NCI-H524 treated with DMSO at 0.1 percent for 48 hours (cell line): ENCODE data around the gene KIF23.
"Not testable (repeated sequence)": the region's sequence is repeated elsewhere in the genome, so short reads cannot be mapped to it uniquely, and the experiment has no call there.

Source experiments
- DNase-seq: peaks from one replicate; lab custom pipeline; 2025; lab: John Stamatoyannopoulos, UW

Gene KIF23

GRCh38 chr15:69413822-69414700 lies at the start of gene KIF23:
Gene KIF23 (plus strand): TSS chr15:69414349. CDS start chr15:69414466, 117 bp downstream.
- DNase-seq: peak; percentile 93

GRCh38 chr15:69367236-69367635 lies 46.9 kb upstream of the KIF23 start:
- DNase-seq: no peak

DNA sequence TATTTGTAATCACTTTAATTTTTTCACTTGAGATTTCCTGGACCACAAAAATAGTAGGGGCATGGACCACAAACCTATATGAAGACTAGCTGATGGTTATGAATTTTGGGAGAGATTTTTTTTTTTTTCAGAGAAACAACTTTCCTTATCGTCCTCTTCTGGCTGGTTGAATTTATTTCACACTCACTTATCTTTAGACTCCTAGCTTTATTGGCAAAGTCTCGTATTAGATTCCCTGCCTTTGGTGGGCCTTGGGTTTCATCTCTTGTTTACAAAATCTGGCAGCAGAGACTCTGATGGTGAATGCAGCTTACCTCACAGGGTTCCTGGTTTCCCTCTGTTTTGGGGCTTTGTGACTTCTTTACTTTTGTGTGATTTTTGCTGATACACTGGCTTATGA lies 44.5 kb upstream of the KIF23 start:
- no peak for DNase-seq

DNA sequence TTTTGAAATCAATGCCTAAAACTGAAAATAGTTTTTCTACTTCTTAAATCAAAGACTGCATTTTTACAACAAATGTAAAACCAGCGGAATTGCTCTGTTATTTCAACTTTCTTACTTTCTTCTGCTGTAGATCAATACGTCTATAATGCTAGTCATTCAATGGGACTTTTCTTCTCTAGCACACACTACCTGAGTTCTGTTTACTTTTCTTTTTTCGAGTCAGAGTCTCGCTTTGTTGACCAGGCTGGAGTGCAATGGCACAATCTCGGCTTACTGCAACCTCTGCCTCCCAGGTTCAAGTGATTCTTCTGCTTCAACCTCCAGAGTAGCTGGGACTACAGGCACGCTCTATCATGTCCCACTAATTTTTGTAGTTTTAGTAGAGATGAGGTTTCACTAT lies 40.7 kb upstream of the KIF23 start:
- DNase-seq: no peak

DNA sequence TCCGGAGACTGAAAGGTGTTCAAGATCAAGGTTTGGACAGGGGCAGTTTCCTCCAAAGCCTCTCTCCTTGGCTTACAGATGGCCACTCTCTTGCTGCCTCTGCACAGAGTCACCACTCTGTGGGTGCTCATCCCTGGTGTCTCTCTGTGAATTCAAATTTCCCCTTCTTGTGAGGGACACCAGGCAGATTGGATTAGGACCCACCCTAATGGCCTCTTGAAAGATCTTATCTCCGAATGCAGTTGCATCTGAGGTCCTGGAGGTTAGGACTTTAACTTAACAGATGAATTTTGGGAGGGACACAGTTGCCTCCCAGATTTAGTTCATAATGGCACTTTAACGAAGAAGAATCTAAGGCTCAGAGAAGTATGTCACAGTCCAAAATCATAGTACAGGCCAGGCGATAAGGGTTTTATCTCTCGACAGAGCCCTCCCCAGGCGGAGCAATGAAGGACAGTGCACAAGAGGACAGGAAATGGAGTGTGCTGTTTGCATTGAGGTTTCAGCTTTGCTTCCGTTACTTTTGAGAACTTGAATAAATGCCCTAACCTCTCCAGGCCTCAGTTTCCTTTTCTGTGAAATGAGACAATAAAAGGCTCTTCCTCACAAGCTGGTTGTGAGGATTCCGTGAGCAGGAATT lies 38.9 kb upstream of the KIF23 start:
- DNase-seq: no peak

DNA sequence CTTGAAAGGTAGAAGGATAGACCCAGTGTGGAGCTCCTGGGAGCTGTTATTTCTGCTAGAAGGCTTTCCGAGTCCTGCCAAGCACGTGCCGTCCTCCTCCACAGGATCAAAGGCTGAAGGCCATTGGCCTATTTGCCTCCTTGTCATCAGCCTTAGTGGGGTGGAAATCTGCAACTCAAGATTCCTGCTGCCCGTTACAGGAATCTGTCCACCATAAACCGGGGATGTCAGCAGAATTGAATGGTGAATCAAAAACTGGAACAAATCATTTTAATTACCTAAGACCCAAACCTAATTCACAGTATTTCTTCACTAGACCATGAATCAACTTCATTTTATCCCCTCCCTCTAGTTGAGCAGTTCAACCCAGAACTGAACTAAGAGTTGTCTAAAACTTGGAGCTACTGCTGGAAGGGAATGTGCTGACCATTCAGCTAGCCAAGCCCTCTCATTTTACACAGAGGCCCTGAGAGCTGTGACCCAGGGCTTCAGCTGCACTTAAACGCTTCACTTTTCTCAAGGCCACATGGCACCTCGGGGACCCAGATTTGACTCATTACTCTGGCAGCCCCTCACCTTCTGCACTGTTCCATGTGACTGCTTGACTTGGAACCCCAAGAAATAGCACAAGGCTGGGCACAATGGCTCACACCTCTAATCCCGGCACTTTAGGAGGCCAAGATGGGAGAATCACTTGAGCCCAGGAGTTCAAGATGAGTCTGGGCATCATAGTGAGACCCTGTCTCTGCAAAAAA lies 36.8 kb upstream of the KIF23 start:
- no peak for DNase-seq

DNA sequence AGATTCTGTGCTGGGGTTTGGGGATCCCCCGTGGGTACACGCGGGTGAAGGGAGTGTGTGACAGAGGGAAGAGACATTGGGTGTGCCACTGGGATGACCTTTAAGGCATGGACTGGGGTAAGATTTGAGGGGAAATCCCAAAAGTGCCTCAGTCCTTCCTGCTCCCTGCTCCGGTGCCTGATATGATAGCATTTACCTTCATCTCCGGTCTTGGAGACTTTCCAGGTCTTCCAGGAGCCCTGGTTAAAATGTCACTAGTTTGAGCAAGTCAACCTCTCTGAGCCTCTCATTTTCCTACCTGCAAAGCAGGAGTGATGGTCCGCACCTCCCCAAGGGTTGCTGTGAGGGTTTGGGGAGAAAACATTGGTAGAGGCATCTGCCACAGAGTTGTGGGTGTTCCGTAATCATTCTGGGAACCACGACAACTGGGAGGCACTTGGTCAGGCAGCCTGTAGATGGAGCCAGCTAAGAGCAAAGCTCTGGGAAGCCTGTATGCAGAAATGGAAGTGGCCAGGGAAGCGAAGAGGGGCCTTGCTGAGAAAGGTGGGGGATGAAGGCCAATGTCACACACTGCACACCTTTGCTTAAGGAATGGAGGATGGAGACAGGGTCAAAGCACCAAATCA lies 33.9 kb upstream of the KIF23 start:
- no peak for DNase-seq

GRCh38 chr15:69380726-69381105 lies 33.4 kb upstream of the KIF23 start:
- DNase-seq: no peak

- DNase-seq: not testable (repeated sequence)
These were observed 32.0 kb upstream of the KIF23 start for GRCh38 chr15:69382176-69382575.

DNA sequence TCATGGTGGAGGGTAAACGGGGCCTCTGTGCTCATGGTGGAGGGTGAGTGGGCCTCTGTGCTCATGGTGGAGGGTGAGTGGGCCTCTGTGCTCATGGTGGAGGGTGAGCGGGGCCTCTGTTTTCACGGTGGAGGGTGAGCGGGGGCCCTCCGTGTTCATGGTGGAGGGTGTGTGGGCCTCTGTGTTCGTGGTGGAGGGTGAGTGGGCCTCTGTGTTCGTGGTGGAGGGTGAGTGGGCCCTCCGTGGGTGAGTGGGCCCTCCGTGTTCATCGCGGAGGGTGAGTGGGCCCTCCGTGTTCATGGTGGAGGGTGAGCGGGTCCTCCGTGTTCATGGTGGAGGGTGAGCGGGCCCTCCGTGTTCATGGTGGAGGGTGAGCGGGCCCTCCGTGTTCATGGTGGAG lies 30.1 kb upstream of the KIF23 start:
- DNase-seq: not testable (repeated sequence)

DNA sequence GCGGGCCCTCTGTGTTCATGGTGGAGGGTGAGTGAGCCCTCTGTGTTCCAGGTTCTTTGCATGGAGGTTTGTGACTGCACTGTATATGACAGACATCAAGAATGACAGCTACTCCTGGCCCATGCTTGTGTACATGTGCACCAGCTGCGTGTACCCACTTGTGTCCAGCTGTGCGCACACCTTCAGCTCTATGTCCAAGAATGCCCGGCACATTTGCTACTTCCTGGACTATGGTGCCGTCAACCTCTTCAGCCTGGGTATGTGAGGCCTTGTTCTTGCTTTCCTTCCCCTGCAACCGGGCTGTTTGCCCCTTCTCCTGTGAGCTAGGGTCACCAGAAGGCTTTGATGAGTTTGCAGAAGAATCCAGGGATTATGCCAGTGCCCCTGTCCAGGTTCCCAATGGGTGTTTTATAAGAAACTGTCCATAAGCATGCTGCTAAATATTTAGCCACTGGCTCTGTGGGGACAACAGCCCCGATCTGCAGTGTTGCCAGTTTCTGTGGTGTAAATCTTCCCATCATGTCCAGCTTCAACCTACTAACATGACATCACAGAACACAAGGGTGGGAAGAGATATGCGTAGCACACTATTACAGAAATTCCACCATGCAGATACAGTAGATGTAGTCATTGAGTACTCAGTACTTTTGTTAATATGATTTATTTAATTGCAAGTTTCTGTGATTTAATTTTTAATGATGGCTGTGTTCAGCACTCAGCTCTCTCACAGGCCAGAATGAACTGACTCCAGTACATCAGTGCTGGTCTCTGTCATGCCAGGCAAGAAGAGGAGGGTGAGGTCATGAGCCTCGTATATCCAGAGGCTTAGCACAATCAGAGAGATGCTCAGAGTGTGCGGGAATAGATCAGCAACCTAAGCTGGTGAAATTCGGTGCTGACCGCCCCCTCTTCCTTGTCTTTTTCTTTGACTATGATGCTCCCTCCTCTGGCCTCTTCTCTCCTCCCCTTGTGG lies 29.2 kb upstream of the KIF23 start:
- no peak for DNase-seq

DNA sequence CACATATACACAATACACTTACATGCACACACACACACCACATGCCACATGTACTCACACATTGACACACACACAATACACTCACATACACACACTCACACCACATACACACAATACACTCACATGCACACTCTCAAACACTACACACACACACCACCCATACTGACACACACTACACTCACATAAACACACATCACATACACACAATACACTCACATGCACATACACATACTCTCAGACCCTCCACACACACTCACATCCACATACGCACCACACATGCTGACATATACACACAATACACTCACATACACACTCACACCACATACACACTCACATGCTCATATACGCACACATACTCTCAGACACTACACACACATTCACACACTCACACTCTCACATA lies 28.3 kb upstream of the KIF23 start:
- no peak for DNase-seq

GRCh38 chr15:69386284-69386683 lies 27.9 kb upstream of the KIF23 start:
- DNase-seq: no peak

DNA sequence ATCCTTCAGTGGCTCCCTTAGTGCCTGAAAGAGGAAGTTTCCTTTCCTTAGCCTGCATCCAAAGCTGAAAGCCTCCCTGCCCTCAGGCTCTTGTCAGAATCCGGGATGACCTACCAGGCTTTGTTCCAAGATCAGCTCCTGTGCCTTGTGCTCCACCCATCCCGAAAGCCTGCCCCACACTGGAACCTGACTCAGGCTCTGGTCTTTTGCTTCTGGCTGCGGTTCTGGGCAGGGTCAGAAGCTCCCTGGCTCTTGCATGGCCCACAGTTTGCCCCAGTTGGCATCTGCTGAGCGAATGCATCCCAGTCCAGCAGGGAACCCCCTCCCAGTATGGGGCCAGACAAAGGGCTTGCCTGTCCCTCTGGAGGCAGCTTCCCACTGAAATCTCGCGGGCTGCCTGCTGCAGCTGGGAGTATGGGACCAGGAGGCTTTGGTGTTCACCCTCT lies 25.9 kb upstream of the KIF23 start:
- DNase-seq: no peak

- no peak for DNase-seq
These were observed 24.7 kb upstream of the KIF23 start for GRCh38 chr15:69389426-69389825.

DNA sequence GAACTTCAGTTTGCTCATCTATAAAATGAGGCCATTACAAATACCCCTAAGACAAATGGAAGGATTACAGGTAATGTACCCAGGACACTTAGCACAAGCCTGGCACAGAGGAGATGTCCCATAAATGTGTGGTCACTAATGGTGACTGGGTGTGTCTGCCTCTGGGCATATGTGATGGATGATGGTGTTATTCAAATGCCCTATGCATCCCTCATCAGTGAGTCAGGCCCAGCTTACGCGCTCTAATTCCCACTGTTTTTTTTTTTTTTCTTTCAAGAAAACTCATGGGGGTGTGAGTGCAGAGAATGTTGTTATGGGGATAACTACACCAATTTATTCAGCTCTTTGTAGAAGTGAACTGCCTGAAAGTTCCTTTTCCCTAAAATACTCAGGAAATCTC lies 23.6 kb upstream of the KIF23 start:
- DNase-seq: no peak

DNA sequence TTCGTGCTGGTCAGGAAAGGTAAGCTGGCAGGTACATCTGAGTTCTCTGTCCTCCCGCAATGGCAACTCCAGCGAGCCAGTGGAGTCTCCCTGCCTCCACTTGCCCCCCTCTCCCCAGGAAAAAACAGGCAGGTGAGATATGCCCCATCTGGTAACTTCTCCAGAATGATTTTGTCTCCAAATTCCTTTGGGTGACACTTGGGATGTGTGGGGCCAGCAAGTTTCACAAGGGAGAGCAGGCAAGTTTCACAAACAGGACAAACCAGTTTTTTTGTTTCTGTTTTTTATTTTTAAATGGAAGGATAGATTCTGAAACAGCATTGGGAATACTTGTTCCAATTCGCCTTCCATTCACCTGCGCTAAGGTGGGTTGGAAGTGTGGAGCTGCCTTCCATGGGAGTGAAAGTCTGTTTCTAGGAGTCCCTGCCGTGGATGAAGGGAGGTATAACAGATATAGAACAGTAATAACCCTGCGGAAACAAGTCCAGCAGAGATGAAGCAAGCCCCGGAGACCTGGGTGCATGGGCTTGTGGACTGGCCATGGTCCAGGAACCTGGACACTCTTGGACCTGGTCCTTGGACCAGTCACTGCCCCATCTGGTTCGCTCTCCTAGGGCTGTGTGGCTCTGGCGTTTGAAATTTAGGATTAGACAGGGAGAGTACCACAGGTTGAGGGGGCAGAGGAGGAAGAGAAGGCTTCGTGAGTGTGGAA lies 22.9 kb upstream of the KIF23 start:
- no peak for DNase-seq

DNA sequence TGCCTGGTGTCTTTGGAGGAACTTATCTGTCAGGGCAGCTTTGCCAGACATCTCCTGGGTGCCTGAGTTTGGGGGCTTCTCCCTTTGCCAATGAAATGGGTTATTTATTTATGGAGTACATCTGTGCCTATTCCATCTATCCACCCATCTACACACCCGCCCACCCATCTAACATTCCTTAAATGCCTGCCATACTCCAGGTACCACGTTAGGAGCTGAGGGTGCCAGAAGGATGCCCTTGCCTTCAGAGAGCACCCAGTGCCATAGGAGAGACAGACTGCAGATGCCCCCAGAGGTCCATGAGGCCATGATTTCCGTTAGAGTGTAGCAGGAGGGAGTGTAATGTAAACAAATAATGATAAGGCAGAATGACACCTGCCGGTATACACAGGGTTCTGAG lies 21.8 kb upstream of the KIF23 start:
- DNase-seq: no peak

DNA sequence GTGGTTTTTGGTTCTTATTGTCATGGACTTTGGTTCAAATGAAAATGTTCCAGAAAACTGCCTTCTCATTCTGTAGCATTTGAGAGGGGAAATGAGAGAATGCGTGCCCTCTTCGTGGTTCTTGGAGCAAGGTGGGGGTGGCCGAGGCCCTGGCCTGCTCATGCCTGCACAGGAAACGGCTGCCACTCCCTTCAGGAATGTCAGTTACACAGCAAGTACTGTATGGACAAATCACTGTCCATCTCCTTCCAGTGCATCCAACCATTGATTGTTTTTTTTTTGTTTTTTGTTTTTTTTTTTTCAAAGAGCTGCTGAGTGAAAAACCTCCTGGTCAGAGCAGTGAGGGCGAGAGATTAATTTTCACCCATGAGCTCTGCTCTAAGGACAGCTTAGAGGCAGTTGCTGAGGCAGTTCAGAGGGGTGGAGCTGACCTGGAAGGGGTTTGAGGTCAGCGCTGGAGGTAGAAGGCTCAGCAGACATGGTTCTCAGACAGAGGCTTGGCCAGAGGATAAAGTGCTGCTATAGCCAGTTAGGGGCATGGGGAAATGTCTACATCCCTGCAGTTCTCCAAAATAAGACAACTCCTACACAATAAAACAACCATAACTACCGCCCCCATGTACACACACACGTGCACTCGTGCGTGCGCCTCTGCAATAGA lies 20.2 kb upstream of the KIF23 start:
- DNase-seq: no peak
